HL-60 (cell line): Measurements from ENCODE around the gene HPSE2.

Experiments used
- GABPA ChIP-seq: IDR thresholded peaks from 2 replicates; pipeline ENCODE4 v1.6.1; 2012; ENCODE audit warnings: low read depth
- SPI1 ChIP-seq: IDR thresholded peaks from 2 replicates; pipeline ENCODE4 v1.6.1; 2012; ENCODE audit warnings: low read depth, mild to moderate bottlenecking, borderline replicate concordance
- TF ChIP-seq, protein P1 (sequence below): IDR thresholded peaks from one replicate; pipeline ENCODE4 v1.5.1; 2011; ENCODE audit warnings: low read length, control low read depth, inconsistent platforms; ENCODE audit not compliant: insufficient read depth
- TF ChIP-seq, protein P2 (sequence below): IDR thresholded peaks from 2 replicates; pipeline ENCODE4 v1.6.1; 2012; ENCODE audit warnings: low read depth; ENCODE audit not compliant: insufficient replicate concordance

DNA sequence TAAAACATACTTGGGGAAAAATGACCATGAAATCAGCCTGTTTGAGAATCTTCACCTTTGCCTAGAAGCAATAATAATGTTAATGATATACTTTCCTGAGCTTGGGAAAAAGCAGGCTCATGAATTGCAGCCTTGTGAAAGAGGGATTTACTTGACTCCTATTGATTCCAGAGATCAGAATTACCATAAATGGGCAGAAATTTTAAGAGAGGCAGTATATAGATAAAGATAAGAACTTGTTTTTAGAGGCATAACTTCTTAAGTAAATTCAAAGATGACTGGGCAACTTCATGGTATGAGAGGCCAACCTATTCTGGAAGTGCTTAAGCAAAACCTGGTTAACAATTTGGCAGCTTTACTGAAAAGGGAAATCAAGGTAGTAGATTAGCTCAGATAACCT lies 225.4 kb downstream of the HPSE2 start:
- TF ChIP-seq, protein P1, sequence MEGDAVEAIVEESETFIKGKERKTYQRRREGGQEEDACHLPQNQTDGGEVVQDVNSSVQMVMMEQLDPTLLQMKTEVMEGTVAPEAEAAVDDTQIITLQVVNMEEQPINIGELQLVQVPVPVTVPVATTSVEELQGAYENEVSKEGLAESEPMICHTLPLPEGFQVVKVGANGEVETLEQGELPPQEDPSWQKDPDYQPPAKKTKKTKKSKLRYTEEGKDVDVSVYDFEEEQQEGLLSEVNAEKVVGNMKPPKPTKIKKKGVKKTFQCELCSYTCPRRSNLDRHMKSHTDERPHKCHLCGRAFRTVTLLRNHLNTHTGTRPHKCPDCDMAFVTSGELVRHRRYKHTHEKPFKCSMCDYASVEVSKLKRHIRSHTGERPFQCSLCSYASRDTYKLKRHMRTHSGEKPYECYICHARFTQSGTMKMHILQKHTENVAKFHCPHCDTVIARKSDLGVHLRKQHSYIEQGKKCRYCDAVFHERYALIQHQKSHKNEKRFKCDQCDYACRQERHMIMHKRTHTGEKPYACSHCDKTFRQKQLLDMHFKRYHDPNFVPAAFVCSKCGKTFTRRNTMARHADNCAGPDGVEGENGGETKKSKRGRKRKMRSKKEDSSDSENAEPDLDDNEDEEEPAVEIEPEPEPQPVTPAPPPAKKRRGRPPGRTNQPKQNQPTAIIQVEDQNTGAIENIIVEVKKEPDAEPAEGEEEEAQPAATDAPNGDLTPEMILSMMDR: no peak
- TF ChIP-seq GABPA (no peak), SPI1 (no peak)
- TF ChIP-seq, protein P2, sequence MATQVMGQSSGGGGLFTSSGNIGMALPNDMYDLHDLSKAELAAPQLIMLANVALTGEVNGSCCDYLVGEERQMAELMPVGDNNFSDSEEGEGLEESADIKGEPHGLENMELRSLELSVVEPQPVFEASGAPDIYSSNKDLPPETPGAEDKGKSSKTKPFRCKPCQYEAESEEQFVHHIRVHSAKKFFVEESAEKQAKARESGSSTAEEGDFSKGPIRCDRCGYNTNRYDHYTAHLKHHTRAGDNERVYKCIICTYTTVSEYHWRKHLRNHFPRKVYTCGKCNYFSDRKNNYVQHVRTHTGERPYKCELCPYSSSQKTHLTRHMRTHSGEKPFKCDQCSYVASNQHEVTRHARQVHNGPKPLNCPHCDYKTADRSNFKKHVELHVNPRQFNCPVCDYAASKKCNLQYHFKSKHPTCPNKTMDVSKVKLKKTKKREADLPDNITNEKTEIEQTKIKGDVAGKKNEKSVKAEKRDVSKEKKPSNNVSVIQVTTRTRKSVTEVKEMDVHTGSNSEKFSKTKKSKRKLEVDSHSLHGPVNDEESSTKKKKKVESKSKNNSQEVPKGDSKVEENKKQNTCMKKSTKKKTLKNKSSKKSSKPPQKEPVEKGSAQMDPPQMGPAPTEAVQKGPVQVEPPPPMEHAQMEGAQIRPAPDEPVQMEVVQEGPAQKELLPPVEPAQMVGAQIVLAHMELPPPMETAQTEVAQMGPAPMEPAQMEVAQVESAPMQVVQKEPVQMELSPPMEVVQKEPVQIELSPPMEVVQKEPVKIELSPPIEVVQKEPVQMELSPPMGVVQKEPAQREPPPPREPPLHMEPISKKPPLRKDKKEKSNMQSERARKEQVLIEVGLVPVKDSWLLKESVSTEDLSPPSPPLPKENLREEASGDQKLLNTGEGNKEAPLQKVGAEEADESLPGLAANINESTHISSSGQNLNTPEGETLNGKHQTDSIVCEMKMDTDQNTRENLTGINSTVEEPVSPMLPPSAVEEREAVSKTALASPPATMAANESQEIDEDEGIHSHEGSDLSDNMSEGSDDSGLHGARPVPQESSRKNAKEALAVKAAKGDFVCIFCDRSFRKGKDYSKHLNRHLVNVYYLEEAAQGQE: no peak
